ENCODE data around the gene TP53I3. TPM values are rescaled to one million over a fixed set of nuclear protein-coding genes. Genes with fewer than 3 reads are reported as not detected.
"Not testable (repeated sequence)": the region's sequence is repeated elsewhere in the genome, so short reads cannot be mapped to it uniquely, and the experiment has no call there.

The TP53I3 gene
- total RNA-seq, 1 donor from 2014 or later: 15.4 TPM

DNA sequence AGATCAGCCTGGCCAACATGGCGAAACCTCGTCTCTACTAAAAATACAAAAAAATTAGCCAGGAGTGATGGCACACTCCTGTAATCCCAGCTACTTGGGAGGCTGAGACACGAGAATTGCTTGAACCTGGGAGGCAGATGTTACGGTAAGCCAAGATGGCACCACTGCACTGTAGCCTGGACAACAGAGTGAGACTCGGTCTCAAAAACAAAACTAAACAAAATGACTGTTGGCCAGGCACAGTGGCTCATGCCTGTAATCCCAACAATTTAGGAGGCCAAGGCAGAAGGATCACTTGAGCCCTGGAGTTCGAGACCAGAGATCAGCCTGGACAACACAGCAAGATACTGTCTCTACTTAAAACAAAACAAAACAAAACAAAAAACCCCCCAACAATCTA is 41.5 kb downstream of the TP53I3 start:
- intact Hi-C loops (cut with DNase I); DNase-seq; ATAC-seq (ENCODE audit: poor library complexity): not testable (repeated sequence)

DNA sequence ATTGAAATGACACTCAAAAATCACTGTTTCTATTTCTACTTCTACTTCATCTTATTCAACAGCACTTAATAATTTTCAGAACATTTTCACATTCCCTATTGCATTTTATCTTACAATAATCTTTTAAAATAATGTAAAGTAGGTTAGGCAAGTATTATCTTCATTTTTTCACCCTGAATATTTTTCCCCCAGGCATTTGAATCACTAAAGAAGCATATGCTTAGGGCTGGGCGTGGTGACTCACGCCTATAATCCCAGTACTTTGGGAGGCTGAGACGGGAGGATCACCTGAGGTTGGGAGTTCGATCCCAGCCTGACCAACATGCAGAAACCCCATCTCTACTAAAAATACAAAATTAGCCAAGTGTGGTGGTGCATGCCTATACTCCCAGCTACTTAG is 44.1 kb downstream of the TP53I3 start:
- no peak for ATAC-seq (ENCODE audit: poor library complexity)
- intact Hi-C loops (cut with DNase I): no loop called here
- DNase-seq: no peak

DNA sequence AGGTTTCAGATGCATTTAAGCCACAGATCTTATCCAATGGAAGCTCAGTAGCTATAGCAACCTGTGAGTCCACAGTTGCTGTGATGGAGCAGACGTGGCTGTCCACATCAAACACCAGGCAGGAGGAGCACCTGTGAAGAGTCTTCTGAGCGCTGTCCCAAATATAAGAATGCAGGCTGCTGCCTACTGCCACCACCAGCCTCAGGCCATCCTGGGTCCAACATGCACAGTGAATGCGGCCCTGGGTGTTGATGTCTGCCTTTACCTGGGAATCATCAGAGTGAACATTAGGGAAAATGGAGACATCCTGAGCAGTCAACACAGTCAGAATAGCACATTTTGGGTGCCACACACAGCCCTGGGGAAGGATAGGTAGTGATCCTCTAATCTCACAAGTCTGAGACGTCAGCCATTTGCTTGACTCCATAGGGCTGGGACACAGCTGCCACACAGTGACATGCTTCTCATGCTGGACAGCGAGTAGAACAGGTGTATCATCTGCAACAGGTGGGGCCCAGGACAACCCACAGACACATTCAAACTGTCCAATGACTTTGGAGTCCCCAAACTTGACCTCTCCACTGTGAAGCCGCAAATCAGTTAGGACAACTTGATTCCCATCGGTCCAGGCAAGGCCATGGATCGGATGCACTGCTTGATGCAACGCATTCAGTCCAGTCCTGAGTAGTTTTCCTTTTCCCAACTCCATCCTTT is 45.7 kb downstream of the TP53I3 start:
- ATAC-seq (ENCODE audit: poor library complexity) (no peak), DNase-seq (no peak)
- intact Hi-C loops (cut with DNase I): no loop called here

Other genes starting within 250 kb of the TP53I3 start
- 6.1 TPM for gene ATAD2B, start 157.7 kb downstream of the TP53I3 start, total RNA-seq
- gene UBXN2A, start 144.4 kb downstream of the TP53I3 start, total RNA-seq: 18.5 TPM
- gene MFSD2B, start 74.7 kb downstream of the TP53I3 start, total RNA-seq: not detected
- gene WDCP, start 37.4 kb downstream of the TP53I3 start, total RNA-seq: 7.3 TPM
- 3.1 TPM for gene FKBP1B, start 35.1 kb downstream of the TP53I3 start, total RNA-seq
- 47.7 TPM for gene SF3B6, start 8.5 kb downstream of the TP53I3 start, total RNA-seq
- 0.46 TPM for gene PFN4, start 38.5 kb upstream of the TP53I3 start, total RNA-seq
- 23.7 TPM for gene FAM228B, start 38.6 kb upstream of the TP53I3 start, total RNA-seq
- 0.16 TPM for gene FAM228A, start 90.2 kb upstream of the TP53I3 start, total RNA-seq